Neural progenitor cell (in vitro differentiated cells): ENCODE results near the gene GCNA. TPM values are rescaled to one million over a fixed set of nuclear protein-coding genes. Genes with fewer than 3 reads are reported as not detected.
"Not testable (repeated sequence)": the region's sequence is repeated elsewhere in the genome, so short reads cannot be mapped to it uniquely, and the experiment has no call there.

Experiments
- DNase-seq: peaks from one replicate; pipeline ENCODE4 v3.0.0-alpha.2; 2016; ENCODE audit warnings: low spot score
- H2AFZ ChIP-seq: fragments of 200-600 bp; sonication (generic); replicated peaks from 2 replicates; pipeline ENCODE4 v1.6.1; 2016; ENCODE audit warnings: antibody characterized with exemption
- H3F3A ChIP-seq: fragments of 200-600 bp; sonication (generic); 2 replicates; pipeline ENCODE4 v1.6.1; 2016; ENCODE audit warnings: antibody characterized with exemption, low read depth
- H3K27ac ChIP-seq: fragments of 200-600 bp; sonication (generic); 2 replicates; pipeline ENCODE4 v1.5.1; 2016; ENCODE audit warnings: mild to moderate bottlenecking
- H3K27me3 ChIP-seq: fragments of 200-600 bp; sonication (generic); 2 replicates; pipeline ENCODE4 v1.6.1; 2016; ENCODE audit warnings: mild to moderate bottlenecking, moderate library complexity
- H3K36me3 ChIP-seq: fragments of 200-600 bp; sonication (generic); 2 replicates; pipeline ENCODE4 v1.5.1; 2016
- H3K4me1 ChIP-seq: fragments of 200-600 bp; sonication (generic); 2 replicates; pipeline ENCODE4 v1.6.1; 2016; ENCODE audit warnings: mixed run types
- H3K4me2 ChIP-seq: fragments of 200-600 bp; sonication (generic); 2 replicates; pipeline ENCODE4 v1.6.1; 2016
- H3K4me3 ChIP-seq: fragments of 200-600 bp; sonication (generic); 2 replicates; pipeline ENCODE4 v1.5.1; 2016
- H3K79me2 ChIP-seq: fragments of 200-600 bp; sonication (generic); 2 replicates; pipeline ENCODE4 v1.6.1; 2016; ENCODE audit warnings: low read depth
- H3K9ac ChIP-seq: fragments of 200-600 bp; sonication (generic); 2 replicates; pipeline ENCODE4 v1.6.1; 2016
- H3K9me3 ChIP-seq: fragments of 200-600 bp; sonication (generic); 2 replicates; pipeline ENCODE4 v1.5.1; 2016; ENCODE audit warnings: low read depth
- H4K20me1 ChIP-seq: fragments of 200-600 bp; sonication (generic); 2 replicates; pipeline ENCODE4 v1.6.1; 2016; ENCODE audit warnings: low read depth
- H3K27ac Mint-ChIP-seq: 3 replicates; pipeline ENCODE4 v1.8.0; 2021; ENCODE audit warnings: mixed read lengths
- H3K27me3 Mint-ChIP-seq: 2 replicates; pipeline ENCODE4 v1.8.0; 2022; ENCODE audit warnings: low read depth, mild to moderate bottlenecking, inconsistent platforms, moderate library complexity, mixed read lengths; ENCODE audit not compliant: insufficient read depth
- H3K36me3 Mint-ChIP-seq: 3 replicates; pipeline ENCODE4 v1.8.0; 2021; ENCODE audit warnings: mixed read lengths
- H3K4me1 Mint-ChIP-seq: 3 replicates; pipeline ENCODE4 v1.8.0; 2021; ENCODE audit warnings: mixed read lengths
- H3K4me3 Mint-ChIP-seq: 3 replicates; pipeline ENCODE4 v1.8.0; 2021; ENCODE audit warnings: mild to moderate bottlenecking, moderate library complexity, mixed read lengths
- H3K9me3 Mint-ChIP-seq: 3 replicates; pipeline ENCODE4 v1.8.0; 2020; ENCODE audit warnings: mixed read lengths
- EZH2 ChIP-seq: fragments of 200-600 bp; sonication (generic); IDR thresholded peaks from 2 replicates; pipeline ENCODE4 v1.6.1; 2017; ENCODE audit warnings: antibody characterized with exemption, mild to moderate bottlenecking, moderate library complexity
- EZH2phosphoT487 ChIP-seq: fragments of 200-600 bp; sonication (generic); IDR thresholded peaks from 2 replicates; pipeline ENCODE4 v1.6.1; 2017; ENCODE audit warnings: antibody characterized with exemption
- total RNA-seq: library from RNA; depleted of rRNA; stranded (reverse); fragments of >200 nt; gene quantifications from 2 replicates; pipeline ENCODE4 v1.2.3, GENCODE V29; 2015; ENCODE audit warnings: low replicate concordance
- TF ChIP-seq, protein P1 (sequence below): fragments of 200-600 bp; sonication (generic); IDR thresholded peaks from 2 replicates; pipeline ENCODE4 v1.5.1; 2017; ENCODE audit warnings: antibody characterized with exemption, mild to moderate bottlenecking

Gene GCNA
- total RNA-seq, 1 donor from 2014 or later = 0.97 TPM

- Mint-ChIP-seq H3K9me3 (peaks cover 11% of the 10 kb centered on the region), H3K36me3 (no peaks in the 10 kb centered on the region), H3K27me3 (peaks cover 9% of the 10 kb centered on the region), H3K27ac (no peak overlapping the region), H3K4me1 (no peaks in the 10 kb centered on the region), H3K4me3 (no peak overlapping the region)
- H3K9ac ChIP-seq = no peak overlapping the region
- no peak overlapping the region for H3K4me3 ChIP-seq
- no peaks in the 10 kb centered on the region for H3K27me3 ChIP-seq
- TF ChIP-seq EZH2phosphoT487 = no peak
- TF ChIP-seq, protein P1, sequence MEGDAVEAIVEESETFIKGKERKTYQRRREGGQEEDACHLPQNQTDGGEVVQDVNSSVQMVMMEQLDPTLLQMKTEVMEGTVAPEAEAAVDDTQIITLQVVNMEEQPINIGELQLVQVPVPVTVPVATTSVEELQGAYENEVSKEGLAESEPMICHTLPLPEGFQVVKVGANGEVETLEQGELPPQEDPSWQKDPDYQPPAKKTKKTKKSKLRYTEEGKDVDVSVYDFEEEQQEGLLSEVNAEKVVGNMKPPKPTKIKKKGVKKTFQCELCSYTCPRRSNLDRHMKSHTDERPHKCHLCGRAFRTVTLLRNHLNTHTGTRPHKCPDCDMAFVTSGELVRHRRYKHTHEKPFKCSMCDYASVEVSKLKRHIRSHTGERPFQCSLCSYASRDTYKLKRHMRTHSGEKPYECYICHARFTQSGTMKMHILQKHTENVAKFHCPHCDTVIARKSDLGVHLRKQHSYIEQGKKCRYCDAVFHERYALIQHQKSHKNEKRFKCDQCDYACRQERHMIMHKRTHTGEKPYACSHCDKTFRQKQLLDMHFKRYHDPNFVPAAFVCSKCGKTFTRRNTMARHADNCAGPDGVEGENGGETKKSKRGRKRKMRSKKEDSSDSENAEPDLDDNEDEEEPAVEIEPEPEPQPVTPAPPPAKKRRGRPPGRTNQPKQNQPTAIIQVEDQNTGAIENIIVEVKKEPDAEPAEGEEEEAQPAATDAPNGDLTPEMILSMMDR = no peak
- TF ChIP-seq EZH2 = no peak
- no peaks in the 10 kb centered on the region for H3F3A ChIP-seq
- no peak for DNase-seq
- no peaks in the 10 kb centered on the region for H3K36me3 ChIP-seq
- no peaks in the 10 kb centered on the region for H4K20me1 ChIP-seq
- H3K4me1 ChIP-seq = no peaks in the 10 kb centered on the region
- no peaks in the 10 kb centered on the region for H3K79me2 ChIP-seq
- H3K4me2 ChIP-seq = no peak overlapping the region
- H3K27ac ChIP-seq = no peak overlapping the region
- H2AFZ ChIP-seq = no peak overlapping the region
- H3K9me3 ChIP-seq = no peaks in the 10 kb centered on the region
Observed at GRCh38 chrX:71661919-71662318, 83.7 kb downstream of the GCNA start.

- not testable (repeated sequence) for H4K20me1 ChIP-seq, H3K27ac ChIP-seq, DNase-seq, H3K9me3 ChIP-seq, H3K4me3 Mint-ChIP-seq, H3K4me1 ChIP-seq, H3K27me3 ChIP-seq, H3K4me3 ChIP-seq, H3F3A ChIP-seq, H3K27ac Mint-ChIP-seq, H3K9ac ChIP-seq, H2AFZ ChIP-seq, H3K36me3 ChIP-seq, H3K36me3 Mint-ChIP-seq, H3K79me2 ChIP-seq, H3K4me2 ChIP-seq, H3K4me1 Mint-ChIP-seq
- Mint-ChIP-seq H3K9me3 (peaks cover 16% of the 10 kb centered on the region), H3K27me3 (peaks cover 10% of the 10 kb centered on the region)
Observed at GRCh38 chrX:71662654-71663053, 84.4 kb downstream of the GCNA start.

Other genes starting within 250 kb of the GCNA start
- gene TAF1, start 212.1 kb upstream of the GCNA start, total RNA-seq = 21.4 and 29.7 TPM in 2 replicates
- gene OGT, start 45.3 kb upstream of the GCNA start, total RNA-seq = 214 and 287 TPM in 2 replicates
- not detected in 2 replicates for gene CXCR3, start 40.1 kb downstream of the GCNA start, total RNA-seq
- not detected in 2 replicates for gene CXorf49, start 139.8 kb downstream of the GCNA start, total RNA-seq
- not detected in 2 replicates for gene CXorf49B, start 184.9 kb downstream of the GCNA start, total RNA-seq